Measurements from ENCODE around the gene ADAMTS1.

GRCh38 chr21:26801498-26801897 is 43.7 kb downstream of the ADAMTS1 start:
- TF ChIP-seq POLR2A (IDR thresholded peaks at IDR 0.05) (peak; percentile 16 to 32), CTCF (IDR thresholded peaks at IDR 0.05 in 4 of 5, conservative IDR thresholded peaks at IDR 0.05 in 1 of 5) (no peak)
